HG02938 (cell line): ENCODE measurements around the gene ARHGAP11A.
"Not testable (repeated sequence)": the region's sequence is repeated elsewhere in the genome, so short reads cannot be mapped to it uniquely, and the experiment has no call there.

Experiments used
- ATAC-seq: cut with Tn5 transposase; IDR thresholded peaks from one replicate; pipeline ENCODE4 v1.9.1; 2021; ENCODE audit warnings: mild to moderate bottlenecking, moderate library complexity; ENCODE audit not compliant: unreplicated experiment

Gene ARHGAP11A

DNA sequence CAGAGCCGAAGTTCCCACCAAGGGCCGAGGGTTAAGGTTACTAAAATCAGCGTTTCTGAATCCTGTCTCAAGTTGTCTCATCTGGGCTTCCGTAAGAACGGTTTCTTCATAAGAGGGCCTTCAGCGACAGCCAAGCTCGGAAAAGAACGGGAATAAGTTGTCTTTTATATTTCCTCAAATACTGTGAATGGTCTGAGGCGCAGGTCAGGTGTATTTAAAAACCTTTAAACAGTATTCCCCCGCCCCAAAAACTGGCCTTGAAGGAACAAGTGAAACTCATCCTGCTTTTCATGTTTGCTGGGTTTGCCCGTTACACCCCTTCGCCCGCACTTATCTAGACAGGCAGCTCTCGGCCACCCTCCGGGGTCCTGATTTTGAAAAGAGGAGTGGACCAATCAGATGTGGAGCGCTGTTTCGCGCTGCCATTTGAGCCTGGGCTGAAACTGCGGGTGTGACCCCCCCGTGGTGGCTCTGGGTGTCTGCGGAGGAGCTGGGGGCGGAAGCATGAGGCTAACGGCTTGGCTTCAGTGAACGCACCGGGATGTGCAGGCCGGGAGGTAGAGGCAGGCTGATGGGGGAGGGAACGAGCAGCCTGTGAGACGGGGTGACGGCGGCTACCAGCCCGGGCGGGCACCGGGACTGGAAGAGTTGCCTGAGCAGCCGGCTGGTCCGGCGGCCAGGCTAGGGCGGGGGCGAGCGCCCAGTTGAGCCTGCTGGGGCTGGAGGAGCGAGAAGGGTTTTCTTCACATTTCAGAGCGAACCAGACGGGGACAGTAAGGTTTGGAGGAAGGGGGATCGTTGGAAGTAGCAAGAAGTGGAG, at the start of gene ARHGAP11A:
Gene ARHGAP11A (plus strand): TSS at position 454 of the 820 bp plus-strand sequence. CDS start 708 bp downstream, outside the sequence.
- peak; percentile 69 for ATAC-seq

GRCh38 chr15:32568988-32569387, 46.3 kb upstream of the ARHGAP11A start:
- not testable (repeated sequence) for ATAC-seq

DNA sequence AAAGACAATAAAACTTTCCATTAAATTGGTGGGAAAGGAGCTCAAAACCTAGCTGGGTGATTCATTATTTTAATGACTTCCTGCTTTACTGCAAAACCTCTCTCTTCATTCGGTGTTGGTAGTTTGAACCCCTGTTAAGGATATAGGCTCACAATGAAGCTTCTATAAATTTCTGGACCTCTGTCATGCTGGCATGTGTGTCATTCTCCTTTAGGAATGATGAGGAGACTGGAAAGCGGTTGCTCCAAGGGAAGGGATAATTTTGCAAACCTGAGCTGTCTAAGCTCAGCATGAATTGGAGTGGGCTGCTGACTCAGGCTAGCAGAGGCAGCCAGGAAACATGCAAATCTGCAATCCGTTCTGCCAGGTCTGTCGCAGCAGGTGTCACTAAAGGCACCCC, 36.8 kb upstream of the ARHGAP11A start:
- ATAC-seq: not testable (repeated sequence)

DNA sequence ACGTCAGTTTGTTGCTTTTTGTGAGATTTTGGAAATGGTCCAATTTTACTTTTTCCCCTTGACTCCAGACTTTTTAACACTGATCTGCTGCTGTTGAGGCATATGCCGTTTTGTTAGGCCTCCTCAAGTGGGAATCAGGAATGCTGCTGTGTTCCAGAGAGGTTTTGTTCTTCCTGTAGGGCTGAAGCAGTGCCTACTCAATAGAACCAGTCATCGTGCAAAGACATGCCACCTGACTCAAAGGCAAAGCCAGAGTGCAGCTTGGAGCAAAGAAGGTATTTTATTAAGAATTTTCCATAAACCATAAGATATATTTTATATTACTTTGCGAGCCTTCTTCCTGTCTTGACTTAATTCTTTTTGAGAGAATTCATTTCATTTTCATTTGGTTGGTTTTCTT, 29.5 kb upstream of the ARHGAP11A start:
- not testable (repeated sequence) for ATAC-seq

- ATAC-seq: not testable (repeated sequence)
Measured at GRCh38 chr15:32593151-32593550, 22.2 kb upstream of the ARHGAP11A start, which contains the start of gene GOLGA8N. TSS of gene GOLGA8N (plus strand) at chr15:32593456.

GRCh38 chr15:32609518-32609917, 5.8 kb upstream of the ARHGAP11A start:
- ATAC-seq: not testable (repeated sequence)

- not testable (repeated sequence) for ATAC-seq
Measured at GRCh38 chr15:32610719-32611118, 4.6 kb upstream of the ARHGAP11A start.

DNA sequence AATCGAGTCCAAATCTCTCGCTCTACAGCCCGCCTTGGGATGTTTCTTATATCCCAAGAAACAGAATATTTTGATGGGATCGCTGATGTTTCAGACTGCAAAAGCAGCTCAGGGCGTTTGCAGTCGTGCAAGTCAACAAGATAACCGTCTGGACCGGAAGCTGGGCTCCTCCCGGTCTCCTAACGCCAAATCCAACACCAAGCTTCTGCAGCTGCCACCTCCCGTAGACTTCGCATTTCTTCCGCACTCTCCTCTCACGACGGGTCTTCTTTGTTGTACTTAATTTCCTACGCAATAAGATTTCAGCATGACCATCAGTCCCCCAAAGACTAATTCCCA, 623 bp upstream of the ARHGAP11A start:
- ATAC-seq: peak; percentile 15

GRCh38 chr15:32615871-32616426, 645 bp downstream of the ARHGAP11A start:
- ATAC-seq: peak; percentile 8

DNA sequence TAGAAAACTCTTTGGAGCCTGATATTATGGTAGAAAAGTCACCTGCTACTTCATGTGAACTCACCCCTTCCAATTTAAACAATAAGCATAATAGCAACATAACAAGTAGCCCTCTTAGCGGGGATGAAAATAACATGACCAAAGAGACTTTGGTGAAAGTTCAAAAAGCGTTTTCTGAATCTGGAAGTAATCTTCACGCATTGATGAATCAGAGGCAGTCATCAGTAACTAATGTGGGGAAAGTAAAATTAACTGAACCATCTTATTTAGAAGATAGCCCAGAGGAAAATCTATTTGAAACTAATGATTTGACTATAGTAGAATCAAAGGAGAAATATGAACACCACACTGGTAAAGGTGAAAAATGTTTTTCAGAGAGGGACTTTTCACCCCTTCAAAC, 21.1 kb downstream of the ARHGAP11A start:
- ATAC-seq: no peak

GRCh38 chr15:32636908-32637567, 21.7 kb downstream of the ARHGAP11A start:
- peak; percentile 55 for ATAC-seq

GRCh38 chr15:32637704-32638103, 22.4 kb downstream of the ARHGAP11A start:
- no peak for ATAC-seq

GRCh38 chr15:32641517-32642059, 26.3 kb downstream of the ARHGAP11A start, which contains the start of gene SCG5:
TSS of gene SCG5 (plus strand) at chr15:32641710. CDS start at chr15:32643593, 1,883 bp downstream.
- no peak for ATAC-seq

GRCh38 chr15:32642667-32643435, 27.5 kb downstream of the ARHGAP11A start:
- no peak for ATAC-seq

DNA sequence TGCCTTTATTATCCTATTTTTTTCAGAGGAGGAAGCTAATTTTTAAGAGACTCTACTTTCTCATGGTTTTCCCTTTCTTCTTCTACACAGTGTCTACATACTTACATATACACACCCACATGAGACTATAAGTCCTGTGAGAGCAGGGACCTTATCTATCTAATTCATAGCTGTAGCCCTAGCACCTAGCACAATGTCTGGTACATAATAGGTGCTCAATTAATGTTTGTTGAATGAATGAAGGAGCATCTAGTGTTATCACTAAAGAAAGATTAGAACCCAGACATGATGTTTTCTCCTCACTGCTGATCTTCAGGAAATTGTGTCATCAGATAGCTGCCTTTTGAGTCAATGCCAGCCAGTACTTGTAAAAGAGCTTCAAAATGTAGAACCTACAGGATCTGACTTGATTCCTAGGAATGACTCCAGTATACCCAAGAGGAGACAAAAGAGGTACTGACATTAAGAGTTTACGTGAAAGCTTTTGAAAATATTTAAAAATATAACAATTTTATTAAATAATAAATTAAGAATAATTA, 28.7 kb downstream of the ARHGAP11A start:
- ATAC-seq: no peak

DNA sequence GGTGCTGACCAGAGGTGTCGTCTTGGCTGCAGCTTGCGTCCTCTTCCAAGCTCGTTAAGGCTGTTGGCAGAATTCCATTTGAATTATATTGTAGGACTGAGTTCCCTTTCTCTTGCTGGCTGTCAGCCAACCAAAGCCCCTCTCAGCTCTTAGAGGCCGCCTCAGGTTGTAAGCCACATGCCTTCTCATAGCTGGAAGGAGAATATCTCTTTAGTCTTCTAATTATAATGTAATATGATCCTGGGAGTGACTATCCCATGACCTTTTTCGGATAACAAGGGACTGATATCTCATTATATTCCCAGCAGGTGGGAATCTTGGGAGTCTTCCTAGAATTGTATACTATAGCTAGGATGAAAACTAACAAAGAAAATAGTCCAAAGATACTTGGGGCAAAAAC, 31.0 kb downstream of the ARHGAP11A start:
- ATAC-seq: no peak

DNA sequence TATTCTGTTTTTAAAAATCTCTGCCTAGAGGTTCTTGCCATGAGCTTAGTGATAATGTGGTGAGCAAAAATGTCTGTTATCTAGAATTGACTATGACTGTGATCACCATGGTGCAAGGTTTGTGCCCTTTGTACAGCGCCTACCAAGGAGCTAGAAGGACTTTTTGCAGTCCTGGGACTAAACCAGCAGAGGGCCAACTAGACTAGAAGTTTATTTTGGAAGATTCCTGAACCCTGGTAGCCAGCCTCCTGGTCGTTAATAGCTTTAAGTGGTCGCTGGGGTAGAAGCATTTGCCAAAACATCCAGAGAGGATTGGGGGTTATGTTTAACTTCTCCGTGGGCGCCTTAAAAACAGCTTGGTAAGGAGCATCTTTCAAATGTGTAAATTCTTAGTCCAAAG, 34.0 kb downstream of the ARHGAP11A start:
- ATAC-seq: no peak

- peak; percentile 61 for ATAC-seq
Measured at GRCh38 chr15:32651229-32651837, 36.0 kb downstream of the ARHGAP11A start.

DNA sequence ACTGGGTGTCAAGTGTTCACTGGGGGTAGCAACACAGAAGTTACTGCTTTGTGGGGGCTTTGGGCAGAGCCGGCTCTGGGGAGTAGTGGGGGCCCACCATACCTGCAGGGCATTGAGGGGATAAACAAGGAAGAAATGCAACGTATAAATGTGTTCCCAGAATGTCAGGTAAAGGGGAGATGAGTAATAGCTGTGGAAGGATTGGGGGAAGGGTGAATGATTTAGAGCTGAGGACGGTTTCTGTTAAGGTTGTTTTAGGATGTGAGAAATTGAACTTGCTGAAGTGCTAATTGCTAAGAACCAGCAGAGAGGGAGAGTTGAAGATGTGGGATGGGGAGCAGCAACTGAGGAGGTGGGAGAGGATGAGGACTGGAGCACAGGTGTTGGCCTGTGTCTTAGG, 36.9 kb downstream of the ARHGAP11A start:
- ATAC-seq: no peak

DNA sequence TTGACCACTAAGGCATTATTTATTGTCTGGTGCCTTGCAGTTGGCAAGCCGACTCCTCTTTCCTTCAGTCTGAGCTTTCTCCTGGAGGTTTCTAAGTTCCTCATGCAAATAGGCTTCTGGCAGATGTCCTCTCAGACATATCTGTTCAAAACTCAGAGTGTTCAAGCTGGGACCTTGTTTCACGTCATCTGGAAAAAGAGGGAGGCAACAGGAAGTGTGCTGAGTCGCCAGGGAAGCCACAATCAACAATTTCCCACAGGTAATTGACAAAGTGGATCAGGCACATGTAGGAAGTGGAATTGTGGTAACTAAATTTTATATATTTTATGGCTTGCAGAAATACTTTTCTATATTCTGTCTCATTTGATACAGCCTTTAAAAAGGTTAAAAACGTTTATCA, 40.8 kb downstream of the ARHGAP11A start:
- ATAC-seq: no peak
